SK-N-SH (cell line): Measurements from ENCODE around the gene LSP1.

Experiments
- CTCF ChIP-seq: fragments of 200-600 bp; sonication (generic); IDR thresholded peaks from 2 replicates; pipeline ENCODE4 v1.6.1; 2017; ENCODE audit warnings: antibody characterized with exemption, mild to moderate bottlenecking, moderate library complexity
- FOXJ3 ChIP-seq: sonication (generic); formaldehyde crosslinking; IDR thresholded peaks from 2 replicates; pipeline ENCODE4 v1.5.1; 2020; ENCODE audit warnings: mild to moderate bottlenecking, missing genetic modification reagents
- GABPA ChIP-seq: IDR thresholded peaks from 2 replicates; pipeline ENCODE4 v1.4.0; 2012; ENCODE audit warnings: low read depth, mild to moderate bottlenecking
- MEF2A ChIP-seq: IDR thresholded peaks from 2 replicates; pipeline ENCODE4 v1.4.0; 2012; ENCODE audit warnings: low read depth, borderline replicate concordance
- POLR2AphosphoS5 ChIP-seq: IDR thresholded peaks from 2 replicates; pipeline ENCODE4 v1.6.1; 2012; ENCODE audit warnings: low read depth, low read length
- RAD21 ChIP-seq: IDR thresholded peaks from 2 replicates; pipeline ENCODE4 v1.6.1; 2012; ENCODE audit warnings: mild to moderate bottlenecking, low read length
- REST ChIP-seq: IDR thresholded peaks from 2 replicates; pipeline ENCODE4 v1.6.1; 2012; ENCODE audit warnings: mild to moderate bottlenecking, low read depth, low read length, moderate library complexity
- RFX5 ChIP-seq: IDR thresholded peaks from 2 replicates; pipeline ENCODE4 v1.6.1; 2012; ENCODE audit warnings: mild to moderate bottlenecking, improper control_type of control experiment, low read length
- RXRA ChIP-seq: IDR thresholded peaks from 2 replicates; pipeline ENCODE4 v1.4.0; 2012; ENCODE audit warnings: low read depth, mild to moderate bottlenecking, borderline replicate concordance
- SMC3 ChIP-seq: IDR thresholded peaks from 2 replicates; pipeline ENCODE4 v1.6.1; 2012; ENCODE audit warnings: low read depth, low read length, improper control_type of control experiment
- TCF12 ChIP-seq: IDR thresholded peaks from 2 replicates; pipeline ENCODE4 v1.4.0; 2012

- TF ChIP-seq TCF12 (no peak), GABPA (no peak), POLR2AphosphoS5 (no peak), RAD21 (no peak), CTCF (no peak), RFX5 (no peak), SMC3 (no peak), REST (no peak), RXRA (no peak), FOXJ3 (CRISPR knock-in tag) (no peak), MEF2A (no peak)
Measured at GRCh38 chr11:1932681-1933080, 79.8 kb downstream of the LSP1 start.
